OCI-LY7 (cell line): ENCODE results near the gene RBM39. TPM values are rescaled to one million over a fixed set of nuclear protein-coding genes. Genes with fewer than 3 reads are reported as not detected.

Experiments used
- BruUV-seq: library from RNA; stranded (reverse); fragments of 400-500 nt; replicated peaks from 2 replicates; lab custom pipeline; 2021; lab: Mats Ljungman, UMichigan
- CTCF ChIA-PET: fragments of 300-600 bp; sonication (Branson Sonifier 250); formaldehyde crosslinking; loops from one replicate; lab custom pipeline; 2022; ENCODE audit warnings: antibody characterized with exemption; ENCODE audit not compliant: unreplicated experiment; lab: Charles Lee
- POLR2A ChIA-PET: fragments of 300-600 bp; sonication (Branson Sonifier 250); formaldehyde crosslinking; loops from one replicate; lab custom pipeline; 2022; ENCODE audit warnings: antibody characterized with exemption; lab: Charles Lee
- DNase-seq: peaks from one replicate; pipeline ENCODE4 v3.0.0-alpha.2; 2015; ENCODE audit warnings: low spot score
- H2AFZ ChIP-seq: fragments of 200-600 bp; sonication (generic), shearing (Covaris generic); 2 replicates; pipeline ENCODE4 v1.6.1; 2014; ENCODE audit warnings: mild to moderate bottlenecking, antibody characterized with exemption, low read length, moderate library complexity
- H3K27ac ChIP-seq: fragments of 200-600 bp; sonication (generic); 2 replicates; pipeline ENCODE4 v1.5.1; 2014; ENCODE audit warnings: mixed run types, low read depth, mild to moderate bottlenecking, moderate library complexity, low read length, inconsistent platforms; ENCODE audit not compliant: poor library complexity, severe bottlenecking
- H3K36me3 ChIP-seq: fragments of 200-600 bp; sonication (generic); 2 replicates; pipeline ENCODE4 v1.6.1; 2014; ENCODE audit warnings: mild to moderate bottlenecking, antibody characterized with exemption, low read length, moderate library complexity, mixed read lengths; ENCODE audit not compliant: insufficient read depth
- H3K4me1 ChIP-seq: fragments of 200-600 bp; sonication (generic); 2 replicates; pipeline ENCODE4 v1.5.1; 2014; ENCODE audit warnings: mild to moderate bottlenecking, low read length; ENCODE audit not compliant: insufficient read depth, poor library complexity, severe bottlenecking
- H3K4me2 ChIP-seq: fragments of 200-600 bp; sonication (generic); 2 replicates; pipeline ENCODE4 v1.6.1; 2014; ENCODE audit warnings: mild to moderate bottlenecking, low read length
- H3K4me3 ChIP-seq: fragments of 200-600 bp; sonication (generic); 2 replicates; pipeline ENCODE4 v1.5.1; 2014; ENCODE audit warnings: mild to moderate bottlenecking, low read depth, low read length; ENCODE audit not compliant: poor library complexity, severe bottlenecking
- H3K79me2 ChIP-seq: fragments of 200-600 bp; sonication (generic); 2 replicates; pipeline ENCODE4 v1.6.1; 2016; ENCODE audit warnings: low read depth, mild to moderate bottlenecking, low read length, moderate library complexity, mixed read lengths; ENCODE audit not compliant: insufficient read depth
- H3K9me2 ChIP-seq: fragments of 200-600 bp; sonication (generic); 2 replicates; pipeline ENCODE4 v1.6.1; 2016; ENCODE audit warnings: mild to moderate bottlenecking, low read length, mixed read lengths; ENCODE audit not compliant: insufficient read depth
- H3K9me3 ChIP-seq: fragments of 200-600 bp; sonication (generic); 2 replicates; pipeline ENCODE4 v1.6.1; 2014; ENCODE audit warnings: mild to moderate bottlenecking, mixed run types, low read length, mixed read lengths
- H4K20me1 ChIP-seq: fragments of 200-600 bp; sonication (generic); 2 replicates; pipeline ENCODE4 v1.6.1; 2014; ENCODE audit warnings: mild to moderate bottlenecking, antibody characterized with exemption, low read length, moderate library complexity, mixed read lengths; ENCODE audit not compliant: insufficient read depth
- EZH2phosphoT487 ChIP-seq: fragments of 200-600 bp; sonication (generic); IDR thresholded peaks from 2 replicates; pipeline ENCODE4 v1.6.1; 2018; ENCODE audit warnings: low read depth, borderline replicate concordance, mild to moderate bottlenecking, mixed run types, antibody characterized with exemption, low read length, moderate library complexity, mixed read lengths
- intact Hi-C: fragments of 100-400 bp; cut with micrococcal nuclease; formaldehyde crosslinking; loops from one replicate; pipeline ENCODE4 v1.10.0; 2022; ENCODE audit not compliant: unreplicated experiment
- total RNA-seq, 2 experiments: library from RNA; depleted of rRNA in 1 of 2; stranded (reverse); fragments of >200 nt in 1 of 2; shearing (Covaris generic) in 1 of 2; gene quantifications; 2 replicates each; pipeline ENCODE4 v1.2.3, GENCODE V29; 2014 to 2022
- TF ChIP-seq, protein P1 (sequence below): fragments of 200-600 bp; sonication (generic); conservative IDR thresholded peaks from 2 replicates; pipeline ENCODE4 v1.5.1; 2014; ENCODE audit warnings: mild to moderate bottlenecking, antibody characterized with exemption, low read length, moderate library complexity, mixed read lengths

Gene RBM39
- total RNA-seq, 2 experiments from 2014 or later, result 346 to 431 TPM

DNA sequence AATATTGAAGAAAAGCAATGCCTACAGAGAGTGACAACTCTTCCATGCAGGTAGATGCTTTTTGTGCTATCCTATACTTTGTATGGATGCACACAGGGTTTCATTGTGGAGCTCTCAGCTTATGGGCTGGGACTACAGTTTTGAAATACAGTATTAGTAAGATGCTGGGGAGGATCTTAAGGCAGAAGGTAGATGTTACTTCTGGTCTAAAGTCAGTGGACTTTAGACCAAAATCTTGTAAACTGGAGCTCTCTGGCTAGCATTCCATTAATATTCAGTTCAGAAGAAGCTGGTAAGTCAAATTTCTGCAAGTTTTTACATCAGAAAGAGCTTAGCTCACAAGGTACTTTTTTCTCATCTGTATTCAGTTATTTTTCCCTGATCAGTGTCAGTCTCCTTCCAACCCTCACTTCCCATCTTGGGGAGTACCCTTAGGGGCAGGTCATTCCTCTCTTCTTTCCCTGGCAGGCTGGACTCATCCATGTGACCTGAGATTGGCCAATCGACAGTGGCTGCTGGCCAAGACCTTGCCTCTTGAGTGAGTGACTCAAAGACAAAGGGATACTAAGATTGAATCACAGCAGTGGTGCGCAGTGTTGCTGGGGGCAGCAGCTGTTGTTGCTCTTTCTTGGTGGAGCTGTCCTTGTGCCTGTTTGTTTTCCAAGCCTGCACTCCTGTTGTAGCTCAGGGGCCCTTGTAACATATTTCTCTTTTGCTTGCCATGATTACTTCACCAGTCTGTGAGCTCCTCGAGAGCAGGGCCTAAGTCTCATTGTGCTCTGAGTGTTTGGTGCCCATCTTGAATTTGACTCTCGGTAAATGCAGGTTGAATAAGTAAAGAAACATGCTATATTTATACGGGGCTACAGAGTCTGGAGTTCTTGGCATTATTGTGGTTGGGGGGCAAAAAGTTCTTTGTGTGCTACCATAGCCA is 26.9 kb upstream of the RBM39 start:
- H3K4me1 ChIP-seq, result peaks cover 45% of the 10 kb centered on the region
- H3K36me3 ChIP-seq, result no peaks in the 10 kb centered on the region; the same call in 1 of the 2 replicates
- no peaks in the 10 kb centered on the region for H3K9me2 ChIP-seq
- peaks cover 6% of the 10 kb centered on the region; the same call in 1 of the 2 replicates for H4K20me1 ChIP-seq
- peak overlapping the region; percentile 75 for H2AFZ ChIP-seq
- H3K27ac ChIP-seq, result peak overlapping the region; percentile 81
- BruUV-seq, result no TSS peak
- ChIA-PET CTCF (interaction anchor here (1.8 kb wide), 1 partner anchor 26 kb away, joined by 7 read pairs; no protein-coding TSS in a partner anchor), POLR2A (interaction anchor here (0.5 to 3.7 kb wide), 7 partner anchors 26 to 186 kb away, joined by 3 to 76 read pairs (median 3); partner anchors contain the start of genes RBM39 and SCAND1)
- H3K4me3 ChIP-seq, result peak overlapping the region; percentile 21
- intact Hi-C loops, result loop anchor here (1.0 to 10.0 kb wide), 2 partner anchors 27 to 326 kb away; partner anchors contain the start of gene RBM39
- no peak for DNase-seq
- peaks cover 18% of the 10 kb centered on the region for H3K79me2 ChIP-seq
- no peaks in the 10 kb centered on the region for H3K9me3 ChIP-seq
- H3K4me2 ChIP-seq, result peak overlapping the region; percentile 72
- TF ChIP-seq, protein P1, sequence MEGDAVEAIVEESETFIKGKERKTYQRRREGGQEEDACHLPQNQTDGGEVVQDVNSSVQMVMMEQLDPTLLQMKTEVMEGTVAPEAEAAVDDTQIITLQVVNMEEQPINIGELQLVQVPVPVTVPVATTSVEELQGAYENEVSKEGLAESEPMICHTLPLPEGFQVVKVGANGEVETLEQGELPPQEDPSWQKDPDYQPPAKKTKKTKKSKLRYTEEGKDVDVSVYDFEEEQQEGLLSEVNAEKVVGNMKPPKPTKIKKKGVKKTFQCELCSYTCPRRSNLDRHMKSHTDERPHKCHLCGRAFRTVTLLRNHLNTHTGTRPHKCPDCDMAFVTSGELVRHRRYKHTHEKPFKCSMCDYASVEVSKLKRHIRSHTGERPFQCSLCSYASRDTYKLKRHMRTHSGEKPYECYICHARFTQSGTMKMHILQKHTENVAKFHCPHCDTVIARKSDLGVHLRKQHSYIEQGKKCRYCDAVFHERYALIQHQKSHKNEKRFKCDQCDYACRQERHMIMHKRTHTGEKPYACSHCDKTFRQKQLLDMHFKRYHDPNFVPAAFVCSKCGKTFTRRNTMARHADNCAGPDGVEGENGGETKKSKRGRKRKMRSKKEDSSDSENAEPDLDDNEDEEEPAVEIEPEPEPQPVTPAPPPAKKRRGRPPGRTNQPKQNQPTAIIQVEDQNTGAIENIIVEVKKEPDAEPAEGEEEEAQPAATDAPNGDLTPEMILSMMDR, result no peak
- TF ChIP-seq EZH2phosphoT487, result no peak

DNA sequence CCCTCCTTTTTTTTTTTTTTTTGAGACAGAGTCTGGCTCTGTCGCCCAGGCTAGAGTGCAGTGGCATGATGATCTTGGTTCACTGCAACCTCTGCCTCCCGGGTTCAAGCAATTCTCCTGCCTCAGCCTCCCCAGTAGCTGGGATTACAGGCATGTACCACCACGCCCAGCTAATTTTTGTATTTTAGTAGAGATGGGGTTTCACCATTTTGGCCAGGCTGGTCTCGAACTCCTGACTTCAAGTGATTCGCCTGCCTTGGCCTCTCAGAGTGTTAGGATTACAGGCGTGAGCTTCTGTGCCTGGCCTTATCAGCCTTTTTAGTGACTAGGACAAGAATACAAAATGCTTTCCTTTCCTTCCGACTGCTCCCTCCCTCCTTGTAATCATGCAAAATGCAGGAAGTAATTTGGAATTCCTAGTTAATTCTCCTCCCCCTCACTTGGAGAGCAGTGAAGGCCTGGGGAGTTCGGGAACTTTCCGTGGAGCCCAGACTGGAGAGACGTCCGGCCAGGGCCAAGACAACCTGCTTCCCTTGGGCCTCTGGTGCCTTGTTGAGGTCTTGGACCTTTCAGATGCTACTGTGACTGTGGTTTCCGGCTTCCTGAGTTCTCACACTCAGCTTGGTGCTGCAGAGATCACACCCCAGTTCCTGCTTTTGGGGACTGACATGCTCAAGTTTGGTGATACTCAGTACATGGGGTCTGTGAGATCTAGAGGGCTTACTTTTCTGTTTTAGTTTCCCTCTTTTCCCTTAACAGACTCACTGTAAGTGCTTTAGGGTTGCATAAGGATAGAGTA is 25.8 kb upstream of the RBM39 start:
- peak; percentile 92 for DNase-seq
- ChIA-PET CTCF (interaction anchor here (1.8 kb wide), 1 partner anchor 24 kb away, joined by 7 read pairs; no protein-coding TSS in a partner anchor), POLR2A (interaction anchor here (0.6 to 3.7 kb wide), 9 partner anchors 21 to 1905 kb away, joined by 3 to 76 read pairs (median 3); partner anchors contain the start of genes RBM39 and SCAND1)
- peaks cover 4% of the 10 kb centered on the region; the same call in 1 of the 2 replicates for H4K20me1 ChIP-seq
- peak overlapping the region; percentile 72 for H3K4me2 ChIP-seq
- peaks cover 7% of the 10 kb centered on the region for H3K79me2 ChIP-seq
- BruUV-seq, result no TSS peak
- H3K36me3 ChIP-seq, result no peaks in the 10 kb centered on the region
- peaks cover 36% of the 10 kb centered on the region for H3K4me1 ChIP-seq
- TF ChIP-seq, protein P1, result no peak
- TF ChIP-seq EZH2phosphoT487, result no peak
- intact Hi-C loops, result loop anchor here (1.0 to 10.0 kb wide), 2 partner anchors 26 to 327 kb away; partner anchors contain the start of gene RBM39
- H2AFZ ChIP-seq, result peak overlapping the region; percentile 75
- no peaks in the 10 kb centered on the region for H3K9me2 ChIP-seq
- H3K9me3 ChIP-seq, result no peaks in the 10 kb centered on the region
- peak overlapping the region; percentile 81 for H3K27ac ChIP-seq
- H3K4me3 ChIP-seq, result peak overlapping the region; percentile 40
